ENCODE data around the gene CDK8. TPM values are rescaled to one million over a fixed set of nuclear protein-coding genes. Genes with fewer than 3 reads are reported as not detected.

CDK8 gene
- total RNA-seq, 4 donors from 2014 or later = 20.3 to 26.3 (median 23.8) TPM

DNA sequence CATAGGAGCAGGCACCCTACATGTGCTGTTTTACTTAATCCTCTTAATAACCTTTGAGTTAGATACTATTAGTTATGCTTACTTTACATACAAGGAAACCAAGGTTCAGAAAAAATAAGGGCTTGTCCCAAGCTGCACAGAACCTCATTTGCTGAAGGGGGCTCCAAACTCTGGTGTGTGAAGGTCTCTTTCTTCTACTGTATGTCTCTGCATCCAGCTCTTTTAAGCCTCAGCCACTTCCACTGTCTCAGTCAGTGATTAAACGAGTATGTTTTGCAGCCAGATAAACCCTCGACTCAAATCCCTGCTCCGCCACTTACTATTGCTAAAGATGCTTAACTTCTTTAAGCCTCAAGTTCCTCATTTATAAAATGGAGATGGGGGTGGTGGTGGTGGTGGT, 191.2 kb downstream of the CDK8 start:
- intact Hi-C loops (cut with DNase I) = no loop called here
- H3K36me3 ChIP-seq = no peaks in the 10 kb centered on the region
- WGBS = 78% methylated on average over 3 of the region's 3 CpGs

DNA sequence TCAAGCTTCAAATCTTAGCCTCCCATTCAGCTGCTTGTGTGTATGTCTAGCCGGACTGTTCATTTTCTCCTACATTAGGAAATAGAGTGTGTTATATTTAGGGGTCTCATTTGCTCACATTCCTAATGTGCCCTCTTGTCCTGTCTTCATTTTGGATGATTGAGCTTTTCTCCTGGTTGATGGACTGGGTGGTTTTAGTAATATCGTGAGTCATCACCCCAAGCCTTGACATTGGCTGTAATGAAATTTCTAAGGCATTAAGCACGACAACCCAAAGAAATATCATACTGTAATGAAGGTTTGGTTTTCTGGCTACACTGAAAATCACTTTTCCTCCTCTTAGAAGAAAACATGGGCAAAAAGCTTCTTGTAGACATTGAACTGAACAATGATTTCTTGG, 192.8 kb downstream of the CDK8 start:
- Histone ChIP-seq H3K27ac (replicated peaks in 1 of 4) (no peak overlapping the region), H3K27me3 (no peaks in the 10 kb centered on the region), H3K9me3 (no peaks in the 10 kb centered on the region), H3K36me3 (no peaks in the 10 kb centered on the region), H3K4me3 (no peak overlapping the region), H3K4me1 (peaks cover 0 to 22% (median 20%) of the 10 kb centered on the region in 4 donors)
- DNase-seq (ENCODE audit: extremely low spot score) = no peak
- 89% methylated on average over 3 of the region's 3 CpGs for WGBS
- intact Hi-C loops (cut with DNase I) = no loop called here
- TF ChIP-seq, protein P1, sequence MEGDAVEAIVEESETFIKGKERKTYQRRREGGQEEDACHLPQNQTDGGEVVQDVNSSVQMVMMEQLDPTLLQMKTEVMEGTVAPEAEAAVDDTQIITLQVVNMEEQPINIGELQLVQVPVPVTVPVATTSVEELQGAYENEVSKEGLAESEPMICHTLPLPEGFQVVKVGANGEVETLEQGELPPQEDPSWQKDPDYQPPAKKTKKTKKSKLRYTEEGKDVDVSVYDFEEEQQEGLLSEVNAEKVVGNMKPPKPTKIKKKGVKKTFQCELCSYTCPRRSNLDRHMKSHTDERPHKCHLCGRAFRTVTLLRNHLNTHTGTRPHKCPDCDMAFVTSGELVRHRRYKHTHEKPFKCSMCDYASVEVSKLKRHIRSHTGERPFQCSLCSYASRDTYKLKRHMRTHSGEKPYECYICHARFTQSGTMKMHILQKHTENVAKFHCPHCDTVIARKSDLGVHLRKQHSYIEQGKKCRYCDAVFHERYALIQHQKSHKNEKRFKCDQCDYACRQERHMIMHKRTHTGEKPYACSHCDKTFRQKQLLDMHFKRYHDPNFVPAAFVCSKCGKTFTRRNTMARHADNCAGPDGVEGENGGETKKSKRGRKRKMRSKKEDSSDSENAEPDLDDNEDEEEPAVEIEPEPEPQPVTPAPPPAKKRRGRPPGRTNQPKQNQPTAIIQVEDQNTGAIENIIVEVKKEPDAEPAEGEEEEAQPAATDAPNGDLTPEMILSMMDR (IDR thresholded peaks at IDR 0.05) = no peak
- TF ChIP-seq POLR2A (IDR thresholded peaks at IDR 0.05; ENCODE audit: low read depth) (no peak), EP300 (IDR thresholded peaks at IDR 0.05) (no peak), POLR2AphosphoS5 (IDR thresholded peaks at IDR 0.05) (no peak)

More for the DNA sequence above, 191.2 kb downstream of the CDK8 start:
- peaks cover 0 to 24% (median 20%) of the 10 kb centered on the region in 4 donors for H3K4me1 ChIP-seq
- no peak overlapping the region for H3K27ac ChIP-seq (replicated peaks in 1 of 4)
- no peaks in the 10 kb centered on the region for H3K27me3 ChIP-seq
- no peaks in the 10 kb centered on the region for H3K9me3 ChIP-seq
- TF ChIP-seq, protein P1 (IDR thresholded peaks at IDR 0.05) = no peak
- no peak for TF ChIP-seq POLR2A (IDR thresholded peaks at IDR 0.05; ENCODE audit: low read depth)
- no peak for TF ChIP-seq POLR2AphosphoS5 (IDR thresholded peaks at IDR 0.05)
- TF ChIP-seq EP300 (IDR thresholded peaks at IDR 0.05) = no peak
- DNase-seq (ENCODE audit: extremely low spot score) = no peak
- H3K4me3 ChIP-seq = no peak overlapping the region

DNA sequence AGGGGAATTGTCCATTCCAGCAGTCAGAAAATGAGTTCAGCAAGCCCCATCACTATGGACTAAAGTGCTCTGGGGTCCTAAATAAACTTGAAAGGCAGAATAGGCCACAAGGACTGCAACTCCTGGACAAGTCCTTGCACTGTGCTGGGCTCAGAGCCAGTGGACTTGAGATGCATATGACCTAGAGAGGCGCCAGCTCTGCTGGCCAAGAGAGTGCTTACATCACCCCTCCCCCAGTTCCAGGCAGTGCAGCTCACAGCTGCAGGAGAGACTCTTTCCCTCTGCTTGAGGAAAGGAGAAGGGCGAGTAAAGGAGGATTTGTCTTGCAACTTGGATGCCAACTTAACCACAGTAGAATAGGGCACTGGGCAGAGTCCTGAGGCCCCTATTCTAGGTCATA, 194.1 kb downstream of the CDK8 start:
- H3K36me3 ChIP-seq = no peaks in the 10 kb centered on the region
- no peaks in the 10 kb centered on the region for H3K9me3 ChIP-seq
- whole genome bisulfite sequencing = 85% methylated on average over 2 of the region's 2 CpGs
- no peak for DNase-seq (ENCODE audit: extremely low spot score)
- H3K4me3 ChIP-seq = no peak overlapping the region
- no peaks in the 10 kb centered on the region for H3K27me3 ChIP-seq
- TF ChIP-seq POLR2AphosphoS5 (IDR thresholded peaks at IDR 0.05) (no peak), POLR2A (IDR thresholded peaks at IDR 0.05; ENCODE audit: low read depth) (no peak), EP300 (IDR thresholded peaks at IDR 0.05) (no peak)
- TF ChIP-seq, protein P1 (IDR thresholded peaks at IDR 0.05) = no peak
- peaks cover 0 to 9% (median 7%) of the 10 kb centered on the region in 4 donors for H3K4me1 ChIP-seq
- intact Hi-C loops (cut with DNase I) = no loop called here
- no peak overlapping the region for H3K27ac ChIP-seq (replicated peaks in 1 of 4)

DNA sequence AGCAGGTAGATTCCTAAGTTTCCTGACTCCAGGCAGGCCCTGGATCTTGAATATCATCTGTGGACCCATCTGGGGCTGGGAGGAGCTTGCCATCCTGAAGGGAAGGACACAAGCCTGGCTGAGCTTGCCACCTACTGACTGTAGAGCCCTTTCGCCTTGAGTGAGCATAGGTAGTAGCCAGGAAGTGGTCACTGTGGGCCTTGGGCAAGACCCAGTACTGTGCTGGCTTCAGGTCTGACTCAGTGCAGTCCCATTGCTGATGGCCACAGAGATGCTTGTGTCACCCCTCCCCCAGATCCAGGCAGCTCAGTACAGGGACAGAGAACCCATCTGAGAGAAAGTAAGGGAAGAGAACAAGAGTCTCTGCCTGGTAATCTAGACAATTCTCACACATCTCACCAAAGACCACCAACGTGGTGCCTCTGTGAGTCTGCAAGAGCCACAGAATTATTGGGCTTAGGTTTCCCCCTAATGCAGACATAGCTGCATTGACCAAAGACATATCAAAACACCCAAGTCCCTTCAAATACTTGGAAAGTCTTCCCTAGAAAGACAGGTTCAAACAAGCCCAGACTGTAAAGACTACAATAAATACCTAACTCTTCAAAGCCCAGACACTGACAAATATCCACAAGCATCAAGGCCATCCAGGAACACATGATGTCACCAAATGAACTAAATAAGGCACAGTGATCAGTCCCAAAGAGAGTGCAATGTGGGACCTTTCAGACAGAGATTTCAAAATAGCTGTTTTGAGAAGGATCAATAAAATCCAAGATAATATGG, 195.3 kb downstream of the CDK8 start:
- H3K27me3 ChIP-seq = no peaks in the 10 kb centered on the region
- no peaks in the 10 kb centered on the region for H3K4me1 ChIP-seq
- TF ChIP-seq EP300 (IDR thresholded peaks at IDR 0.05) (no peak), POLR2AphosphoS5 (IDR thresholded peaks at IDR 0.05) (no peak), POLR2A (IDR thresholded peaks at IDR 0.05; ENCODE audit: low read depth) (no peak)
- TF ChIP-seq, protein P1 (IDR thresholded peaks at IDR 0.05) = no peak
- intact Hi-C loops (cut with DNase I) = no loop called here
- no peak for DNase-seq (ENCODE audit: extremely low spot score)
- no peak overlapping the region for H3K4me3 ChIP-seq
- H3K27ac ChIP-seq (replicated peaks in 1 of 4) = no peak overlapping the region
- no peaks in the 10 kb centered on the region for H3K36me3 ChIP-seq
- H3K9me3 ChIP-seq = no peaks in the 10 kb centered on the region
- WGBS = 78% methylated on average over 2 of the region's 2 CpGs

Small RNA genes lying within 50 kb of the gene (small RNA-seq; reads per million reads assigned to genes)
- gene RF02271 = 0 reads per million in 3 donors

Other genes with a start within 250 kb of the CDK8 start
- gene SHISA2, start 202.1 kb upstream of the CDK8 start, total RNA-seq = under 1 TPM in 3 of 4 donors, not detected in 1; 0.78 to 0.98 (median 0.83) TPM
- gene RNF6, start 31.8 kb upstream of the CDK8 start, total RNA-seq = 10 to 100 TPM; 17.0 to 24.4 (median 23.5) TPM

All from esophagus muscularis mucosa (tissue), 4 donors.